Glomerular endothelial cell (primary cell): ENCODE measurements around the gene STXBP5L. TPM values are rescaled to one million over a fixed set of nuclear protein-coding genes. Genes with fewer than 3 reads are reported as not detected.
"Not testable (repeated sequence)": the region's sequence is repeated elsewhere in the genome, so short reads cannot be mapped to it uniquely, and the experiment has no call there.

Experiments used
- DNase-seq: peaks from one replicate; pipeline ENCODE4 v3.0.0-alpha.2; 2011; ENCODE audit warnings: low read depth, low spot score; ENCODE audit errors: extremely low read depth
- total RNA-seq: library from RNA; depleted of rRNA; stranded (reverse); fragments of >200 nt; gene quantifications from 2 replicates; pipeline ENCODE4 v1.2.3, GENCODE V29; 2015

STXBP5L gene
- total RNA-seq, 1 donor from 2014 or later = not detected

DNA sequence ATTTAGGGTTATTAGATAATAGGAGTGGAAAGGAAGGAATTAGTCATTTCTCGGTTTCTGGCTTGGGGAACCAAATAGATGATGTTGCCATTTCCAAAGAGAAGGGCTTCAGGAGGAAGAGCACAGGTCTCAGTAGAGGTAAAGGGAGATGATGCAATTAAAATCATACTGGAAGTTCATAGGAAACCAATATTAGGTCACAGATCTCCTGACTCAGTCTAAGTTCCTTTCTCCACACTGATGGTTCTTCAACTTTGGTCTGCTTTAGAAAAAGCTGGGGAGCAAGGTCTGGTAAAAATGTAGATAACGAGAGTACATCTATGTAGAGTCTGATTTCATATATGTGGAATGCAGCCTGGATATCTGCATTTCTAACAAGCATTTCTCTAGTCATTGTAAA is 506.9 kb downstream of the STXBP5L start:
- DNase-seq = no peak

DNA sequence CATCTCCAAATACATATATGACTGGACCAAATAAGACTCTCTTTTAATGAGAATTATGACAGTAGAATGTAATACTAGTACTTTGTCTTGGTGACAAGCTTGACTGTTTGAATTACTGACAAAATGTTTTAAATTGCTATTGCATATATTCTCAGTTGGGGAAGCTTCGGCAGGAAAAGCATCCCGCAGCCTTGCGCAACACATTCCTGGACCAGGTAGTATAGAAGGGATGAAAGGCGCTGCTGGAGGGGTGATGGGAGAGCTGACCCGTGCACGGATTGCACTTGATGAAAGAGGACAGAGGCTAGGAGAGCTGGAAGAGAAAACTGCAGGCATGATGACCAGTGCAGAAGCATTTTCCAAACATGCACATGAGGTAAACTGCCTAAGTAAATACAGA is 510.2 kb downstream of the STXBP5L start:
- DNase-seq = no peak

DNA sequence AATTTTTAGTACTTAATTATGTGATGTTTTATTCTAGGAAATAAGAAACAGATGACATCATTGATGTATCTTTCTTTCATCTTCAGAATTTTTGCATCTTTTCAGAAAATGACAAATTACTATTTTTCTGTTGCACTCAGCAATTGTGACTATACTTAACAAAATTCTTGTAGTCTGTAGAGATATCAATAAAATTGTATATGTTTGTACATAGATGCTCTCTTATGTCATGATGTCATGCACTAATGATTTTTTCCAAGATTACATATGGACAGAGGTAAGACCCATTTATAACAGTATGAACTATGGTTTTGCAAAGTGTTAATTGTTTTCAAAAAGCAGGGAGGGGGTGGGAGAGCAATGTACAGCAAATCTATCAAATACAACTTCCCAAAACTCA is 516.5 kb downstream of the STXBP5L start:
- DNase-seq = no peak

DNA sequence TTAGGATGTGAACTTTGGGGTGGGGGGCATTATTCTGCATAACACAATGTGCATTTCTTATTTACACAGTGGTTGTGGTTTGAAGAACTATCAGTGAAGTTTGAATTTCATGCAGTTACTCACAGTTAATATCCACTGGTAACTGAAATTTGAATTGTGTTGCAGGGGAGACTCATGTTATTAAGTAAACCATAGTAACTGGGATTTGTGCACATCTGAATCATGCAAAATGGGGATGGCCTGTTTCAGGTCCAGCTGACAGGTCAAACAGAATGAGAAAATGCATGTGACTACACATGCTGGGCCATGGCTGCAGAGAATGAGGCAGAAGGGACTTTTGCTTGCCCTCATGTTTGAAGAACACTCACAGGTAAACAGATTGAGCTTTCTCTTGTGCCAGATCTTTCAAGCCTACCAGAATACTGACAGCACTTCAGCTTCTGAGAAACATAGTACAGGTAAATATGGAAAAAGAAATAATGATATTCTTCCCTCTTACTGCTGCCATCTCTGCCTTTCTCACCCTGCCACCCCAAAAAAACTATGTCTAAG is 522.7 kb downstream of the STXBP5L start:
- no peak for DNase-seq

DNA sequence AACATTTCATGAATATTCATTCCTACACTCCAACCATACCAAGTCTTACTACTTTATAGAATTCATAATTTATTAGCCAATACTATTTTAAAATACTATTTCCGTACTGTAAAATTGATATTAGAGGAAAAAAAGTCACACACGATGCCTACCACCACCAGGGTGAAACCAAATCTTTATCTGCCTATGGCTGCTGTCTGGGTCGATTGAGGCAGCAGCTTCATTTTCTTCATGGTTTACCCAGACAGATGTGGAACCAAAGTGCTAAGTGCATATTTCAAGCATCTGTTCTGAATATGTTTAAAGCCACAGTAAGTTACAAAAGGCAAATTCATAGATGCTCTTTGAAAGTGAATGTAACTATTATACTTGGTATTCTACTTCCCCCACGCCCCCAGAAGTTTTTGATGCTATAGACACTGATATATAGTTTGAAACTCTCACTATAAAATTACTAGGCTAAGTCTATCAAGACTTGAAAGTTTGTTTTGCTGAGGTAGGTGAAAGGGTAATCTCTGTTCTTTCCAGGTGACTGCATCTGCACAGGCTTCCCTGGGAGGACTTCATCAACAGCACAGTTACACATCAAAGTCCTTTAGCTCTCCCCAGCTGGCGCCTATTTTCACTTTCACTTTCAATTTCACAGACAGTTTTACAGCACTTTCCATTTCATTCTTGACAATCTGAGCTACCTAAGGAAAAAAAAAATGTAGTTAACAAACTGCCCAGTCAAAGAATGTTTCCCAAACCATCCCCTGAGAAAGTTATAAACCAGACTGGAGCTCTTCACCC is 523.9 kb downstream of the STXBP5L start:
- DNase-seq = peak; percentile 23

DNA sequence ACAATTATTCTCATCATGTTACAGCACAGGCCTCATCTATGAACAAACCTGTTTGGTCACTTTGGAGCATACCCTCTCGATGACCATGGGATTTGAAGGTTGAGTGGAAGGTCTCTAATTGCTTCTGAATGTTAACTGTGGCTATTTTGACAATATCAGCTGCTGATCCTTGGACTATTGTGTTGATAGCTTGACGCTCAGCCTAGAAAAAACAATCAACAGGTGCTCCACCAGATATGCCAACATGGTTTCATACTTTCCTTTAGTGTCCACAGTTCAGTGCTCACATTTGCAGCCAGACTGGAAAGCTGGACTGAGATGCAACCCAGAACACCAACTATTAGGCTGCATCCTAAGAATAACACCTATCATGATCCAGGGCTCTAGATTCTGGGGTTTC is 528.1 kb downstream of the STXBP5L start:
- DNase-seq = no peak

DNA sequence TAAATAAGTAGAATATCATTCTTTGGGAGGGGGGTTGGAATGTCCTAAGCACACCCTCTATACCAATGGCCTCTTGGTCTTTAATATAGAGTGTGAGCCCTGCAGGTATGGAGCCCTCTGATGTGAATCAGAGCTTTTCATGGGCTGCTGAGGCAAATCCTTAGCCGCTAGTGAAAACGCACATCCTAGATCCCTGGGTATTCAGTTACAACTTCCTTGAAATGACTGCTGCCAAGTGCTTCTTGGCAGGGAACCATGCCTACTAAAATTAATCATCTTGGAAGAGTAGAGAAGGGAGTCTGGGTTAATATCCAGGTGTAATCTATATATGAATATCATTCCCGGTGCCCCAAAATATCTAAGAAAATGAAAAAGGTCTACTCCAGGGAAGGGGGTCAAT is 528.6 kb downstream of the STXBP5L start:
- no peak for DNase-seq

DNA sequence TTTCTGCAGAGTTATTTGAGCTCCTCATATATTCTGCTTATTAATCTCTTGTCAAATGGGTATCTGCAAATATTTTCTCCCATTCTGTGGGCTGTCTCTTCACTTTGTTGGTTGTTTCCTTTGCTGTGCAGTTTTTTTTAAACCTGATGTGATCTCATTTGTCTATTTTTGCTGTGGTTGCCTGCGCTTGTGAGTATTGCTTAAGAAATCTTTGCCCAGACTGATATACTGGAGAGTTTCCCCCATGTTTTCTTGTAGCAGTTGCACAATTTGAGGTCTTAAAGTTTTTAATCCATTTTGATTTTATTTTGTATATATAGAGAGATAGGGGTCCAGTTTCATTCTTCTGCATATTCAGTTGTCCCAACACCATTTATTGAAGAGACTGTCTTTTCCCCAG is 535.5 kb downstream of the STXBP5L start:
- DNase-seq = no peak

DNA sequence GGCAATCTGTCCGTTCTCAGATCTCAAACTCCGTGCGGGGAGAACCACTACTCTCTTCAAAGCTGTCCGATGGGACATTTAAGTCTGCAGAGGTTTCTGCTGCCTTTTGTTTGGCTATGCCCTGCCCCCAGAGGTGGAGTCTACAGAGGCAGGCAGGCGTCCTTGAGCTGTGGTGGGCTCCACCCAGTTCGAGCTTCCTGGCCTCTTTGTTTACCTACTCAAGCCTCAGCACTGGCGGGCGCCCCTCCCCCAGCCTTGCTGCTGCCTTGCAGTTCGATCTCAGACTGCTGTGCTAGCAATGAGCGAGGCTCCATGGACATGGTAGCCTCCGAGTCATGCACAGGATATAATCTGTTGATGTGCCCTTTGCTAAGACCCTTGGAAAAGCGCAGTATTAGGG is 543.7 kb downstream of the STXBP5L start:
- not testable (repeated sequence) for DNase-seq

DNA sequence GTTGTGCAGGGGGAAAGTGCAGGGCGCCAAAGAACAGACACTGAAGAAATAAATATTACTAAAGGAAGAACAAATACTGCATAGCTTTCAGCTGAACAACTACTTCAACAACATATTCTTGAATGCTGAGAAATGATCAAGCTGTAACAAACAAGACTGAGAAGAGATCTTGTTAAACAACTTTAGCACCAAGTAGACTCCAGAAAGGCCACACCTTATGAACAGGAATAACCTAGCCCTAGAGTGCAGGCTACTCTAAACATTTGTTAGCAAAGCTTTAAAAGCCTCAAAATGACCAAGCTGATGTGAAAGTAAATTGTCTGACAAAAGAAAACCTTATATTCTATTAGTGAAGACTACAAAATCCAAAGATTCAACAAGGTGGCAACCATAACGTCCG is 554.6 kb downstream of the STXBP5L start:
- DNase-seq = no peak

DNA sequence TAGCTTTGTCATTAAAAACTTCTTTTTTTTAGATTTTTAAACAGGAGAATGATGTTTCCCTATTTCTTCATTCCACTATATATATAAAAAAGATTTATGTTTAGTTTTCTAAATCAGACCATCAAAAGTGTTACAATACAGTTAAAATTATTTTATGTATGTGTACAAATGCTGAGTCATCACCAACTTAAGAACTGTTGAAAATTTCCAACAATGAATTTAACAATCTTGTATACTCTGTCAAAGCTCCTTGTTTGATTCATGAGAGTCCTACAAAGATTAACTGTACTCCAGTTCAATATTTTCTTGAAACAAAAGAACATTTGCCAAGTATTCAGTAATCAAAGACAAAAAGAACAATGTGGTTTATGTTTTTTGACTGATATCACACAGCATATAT is 555.7 kb downstream of the STXBP5L start:
- DNase-seq = no peak

DNA sequence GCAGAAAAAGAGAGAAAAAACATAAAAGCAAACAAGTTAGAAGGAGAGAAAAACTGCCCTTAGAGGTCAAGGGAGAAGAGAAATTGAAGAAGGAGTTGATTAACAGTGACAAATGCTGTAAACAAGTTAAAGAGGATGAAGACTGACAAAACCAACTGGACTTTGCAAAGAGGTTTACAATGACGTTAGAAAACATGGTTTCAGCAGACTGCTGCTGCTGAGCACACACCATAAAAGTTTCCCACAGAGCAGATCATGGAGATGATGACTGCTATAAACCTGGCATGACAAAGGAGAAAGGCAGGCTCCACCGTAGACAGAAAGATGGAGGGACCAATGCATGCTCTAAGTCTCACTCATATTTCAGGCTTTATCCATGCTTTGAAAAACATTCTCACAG is 559.1 kb downstream of the STXBP5L start:
- no peak for DNase-seq

DNA sequence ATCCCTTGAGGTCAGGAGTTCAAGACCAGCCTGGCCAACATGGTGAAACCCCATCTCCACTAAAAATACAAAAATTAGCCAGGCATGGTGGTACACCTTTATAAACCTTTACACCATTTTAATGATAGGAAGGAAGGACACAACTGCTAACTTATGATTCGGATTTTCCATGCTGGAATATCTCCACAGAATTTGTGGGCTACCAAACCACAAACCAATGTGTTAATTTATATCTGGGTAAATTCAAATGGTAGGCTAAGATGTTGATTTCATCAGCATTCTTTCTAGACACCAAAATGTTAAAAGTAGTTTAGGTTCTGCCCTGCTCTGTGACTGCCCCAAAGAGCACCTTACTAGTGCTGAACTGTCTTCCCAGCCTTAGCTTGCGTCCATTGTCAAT is 565.0 kb downstream of the STXBP5L start:
- no peak for DNase-seq

Other genes with a start within 250 kb of the STXBP5L start
- gene HGD, start 226.0 kb upstream of the STXBP5L start, total RNA-seq = 1.1 TPM in 1 of 2 replicates, not detected in the other
- gene RABL3, start 165.7 kb upstream of the STXBP5L start, total RNA-seq = 8.1 and 12.3 TPM in 2 replicates
- 20.6 and 36.6 TPM in 2 replicates for gene GTF2E1, start 165.5 kb upstream of the STXBP5L start, total RNA-seq